Ramos (cell line): ENCODE measurements around the gene NCAM1.

Source experiments
- in situ Hi-C: fragments of 300-500 bp; cut with MboI; formaldehyde crosslinking; loops from one replicate; pipeline ENCODE4 v1.14.3; 2022; ENCODE audit warnings: low sequenced_read_pairs; ENCODE audit not compliant: unreplicated experiment

The NCAM1 gene

GRCh38 chr11:113286509-113287497, 325.6 kb downstream of the NCAM1 start:
- in situ Hi-C loops: loop anchor here (25.0 kb wide), 2 partner anchors 1000 to 1075 kb away; no protein-coding TSS in a partner anchor

GRCh38 chr11:113287801-113288200, 326.6 kb downstream of the NCAM1 start:
- in situ Hi-C loops: loop anchor here (25.0 kb wide), 2 partner anchors 1000 to 1076 kb away; no protein-coding TSS in a partner anchor

DNA sequence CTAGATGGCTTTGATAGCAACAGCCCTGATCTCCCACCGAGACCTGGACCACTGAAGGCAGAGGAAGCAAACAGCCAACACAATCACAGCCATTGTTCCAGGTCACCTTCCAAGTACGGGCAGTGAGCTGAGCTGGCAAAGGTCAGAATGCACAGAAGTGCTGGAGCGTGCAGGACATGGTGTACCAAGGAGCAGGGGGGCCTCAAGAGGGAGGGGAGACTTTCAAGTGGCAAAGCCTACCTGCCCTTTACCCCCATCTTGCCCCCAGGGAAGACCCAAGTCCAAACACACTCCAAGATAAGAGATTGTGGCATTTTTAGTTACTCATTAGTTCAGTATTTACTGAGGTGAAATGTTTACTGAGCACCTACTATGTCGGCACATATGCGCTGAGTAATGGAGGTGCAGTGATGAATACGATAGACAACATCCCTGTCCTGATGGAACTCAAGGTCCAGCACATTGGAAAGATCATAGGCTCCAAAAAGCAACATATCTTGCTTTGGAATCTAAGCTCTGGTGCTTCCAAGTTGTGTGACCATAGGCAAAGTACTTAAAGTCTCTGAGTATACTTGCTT, 327.2 kb downstream of the NCAM1 start:
- in situ Hi-C loops: loop anchor here (25.0 kb wide), 2 partner anchors 1001 to 1076 kb away; no protein-coding TSS in a partner anchor

GRCh38 chr11:113289431-113290187, 328.4 kb downstream of the NCAM1 start:
- in situ Hi-C loops: loop anchor here (10.0 to 25.0 kb wide), 3 partner anchors 705 to 1077 kb away; no protein-coding TSS in a partner anchor

GRCh38 chr11:113293936-113294335, 332.7 kb downstream of the NCAM1 start:
- in situ Hi-C loops: loop anchor here (10.0 to 25.0 kb wide), 3 partner anchors 709 to 1082 kb away; no protein-coding TSS in a partner anchor

- in situ Hi-C loops: loop anchor here (10.0 to 25.0 kb wide), 3 partner anchors 711 to 1084 kb away; no protein-coding TSS in a partner anchor
Measured at GRCh38 chr11:113295993-113296392, 334.8 kb downstream of the NCAM1 start.

GRCh38 chr11:113296447-113297205, 335.4 kb downstream of the NCAM1 start:
- in situ Hi-C loops: loop anchor here (10.0 to 25.0 kb wide), 3 partner anchors 712 to 1084 kb away; no protein-coding TSS in a partner anchor

GRCh38 chr11:113298496-113298895, 337.3 kb downstream of the NCAM1 start:
- in situ Hi-C loops: loop anchor here (10.0 to 25.0 kb wide), 3 partner anchors 714 to 1086 kb away; no protein-coding TSS in a partner anchor

DNA sequence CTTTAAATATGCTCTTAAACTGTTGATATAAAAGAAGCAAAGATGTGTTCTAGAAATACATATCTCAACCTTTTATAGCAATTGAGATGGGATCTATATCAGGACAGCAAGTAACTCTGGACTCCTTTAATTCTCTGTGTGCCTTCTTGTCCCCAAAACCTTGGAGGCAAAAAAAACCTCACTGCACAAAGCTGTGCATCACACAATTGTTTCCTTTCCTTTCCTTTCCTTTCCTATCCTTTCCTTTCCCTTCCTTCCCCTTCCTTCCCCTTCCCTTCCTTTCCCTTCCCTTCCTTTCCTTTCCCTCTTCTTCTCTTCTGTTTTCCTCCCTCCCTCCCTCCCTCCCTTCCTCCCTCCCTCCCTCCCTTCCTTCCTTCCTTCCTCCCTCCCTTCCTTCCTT, 343.7 kb downstream of the NCAM1 start:
- in situ Hi-C loops: loop anchor here (10.0 to 25.0 kb wide), 2 partner anchors 230 to 957 kb away; no protein-coding TSS in a partner anchor

DNA sequence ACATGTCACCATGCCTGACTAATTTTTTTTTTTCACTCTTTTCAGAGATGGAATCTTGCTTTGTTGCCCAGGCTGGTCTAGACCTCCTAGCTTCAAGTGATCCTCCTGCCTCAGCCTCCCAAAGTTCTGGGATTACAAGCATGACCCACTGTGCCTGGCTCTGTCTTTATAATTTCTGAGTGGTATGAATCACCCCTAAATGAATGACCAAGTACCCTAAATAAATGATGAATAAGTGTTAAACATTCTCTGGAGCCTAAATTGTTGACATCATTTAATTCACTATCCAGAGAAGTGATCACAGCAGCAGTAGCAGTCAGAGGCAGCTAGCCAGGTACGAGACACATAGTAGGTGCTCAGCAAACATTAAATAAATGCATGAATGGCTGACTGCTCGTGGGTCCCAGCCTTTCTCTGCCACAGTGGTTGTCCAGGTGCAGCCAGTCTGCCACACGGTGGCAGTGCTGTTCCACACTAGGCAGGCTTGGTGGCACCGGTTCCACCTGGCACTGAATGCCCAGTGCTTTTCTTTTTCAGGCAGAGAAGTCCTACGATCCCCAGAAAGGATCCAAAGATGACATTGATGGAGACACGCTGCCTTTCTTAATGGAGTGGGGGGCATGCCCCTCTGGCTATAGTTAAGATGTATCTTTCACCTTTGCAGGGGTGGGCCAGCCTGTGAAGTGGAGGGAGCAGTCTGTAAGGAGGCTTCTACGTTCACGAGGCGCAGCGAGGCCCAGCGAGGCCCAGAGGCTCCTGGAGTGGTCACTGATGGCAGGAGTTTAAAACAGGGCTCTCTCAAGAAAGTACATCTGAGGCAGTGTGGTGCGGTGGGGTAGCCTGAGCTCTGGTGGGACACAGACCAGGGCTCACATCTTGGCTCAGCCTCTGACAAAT, 344.5 kb downstream of the NCAM1 start:
- in situ Hi-C loops: loop anchor here (10.0 to 25.0 kb wide), 2 partner anchors 229 to 957 kb away; no protein-coding TSS in a partner anchor

DNA sequence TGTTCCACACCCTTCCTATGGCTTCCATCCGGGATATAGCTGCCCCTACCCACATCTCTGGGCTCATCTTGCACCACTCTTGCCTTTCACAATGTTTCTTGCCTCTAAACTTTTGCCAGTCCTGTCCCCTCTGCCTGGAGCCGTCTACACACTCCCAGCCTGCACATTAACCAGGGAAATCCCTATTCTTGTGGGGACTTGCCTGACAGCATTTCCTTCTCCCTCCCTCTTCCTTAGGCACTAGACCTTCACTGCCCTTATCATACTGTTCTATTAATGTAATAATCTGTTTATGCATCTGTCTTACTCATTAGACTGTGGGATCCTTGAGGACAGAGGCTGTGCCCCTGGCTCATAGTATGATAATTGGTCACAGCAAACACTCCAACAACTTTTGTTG, 347.4 kb downstream of the NCAM1 start:
- in situ Hi-C loops: loop anchor here (10.0 to 25.0 kb wide), 2 partner anchors 226 to 954 kb away; no protein-coding TSS in a partner anchor

DNA sequence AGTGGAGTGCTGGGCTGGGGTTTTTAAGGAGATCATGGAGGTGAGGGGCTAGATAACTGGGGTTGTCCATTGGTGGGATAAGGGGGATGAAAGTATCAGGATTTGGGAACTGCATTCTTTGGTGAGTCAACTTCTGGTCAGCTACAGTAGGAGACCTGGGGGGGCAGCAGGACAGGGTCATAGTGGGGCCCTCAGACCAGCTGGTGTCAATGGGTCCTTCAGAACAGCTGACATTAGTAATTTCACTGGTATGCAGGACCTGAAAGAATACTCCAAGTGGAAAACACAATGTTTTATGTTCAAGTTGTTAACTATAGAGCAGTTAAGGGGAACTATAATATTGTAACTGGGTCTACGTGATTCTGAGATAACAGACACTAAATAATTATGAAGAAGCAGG, 350.3 kb downstream of the NCAM1 start:
- in situ Hi-C loops: loop anchor here (25.0 kb wide), 1 partner anchor 951 kb away; no protein-coding TSS in a partner anchor

- in situ Hi-C loops: loop anchor here (25.0 kb wide), 1 partner anchor 949 kb away; no protein-coding TSS in a partner anchor
Measured at GRCh38 chr11:113313601-113314000, 352.4 kb downstream of the NCAM1 start.

DNA sequence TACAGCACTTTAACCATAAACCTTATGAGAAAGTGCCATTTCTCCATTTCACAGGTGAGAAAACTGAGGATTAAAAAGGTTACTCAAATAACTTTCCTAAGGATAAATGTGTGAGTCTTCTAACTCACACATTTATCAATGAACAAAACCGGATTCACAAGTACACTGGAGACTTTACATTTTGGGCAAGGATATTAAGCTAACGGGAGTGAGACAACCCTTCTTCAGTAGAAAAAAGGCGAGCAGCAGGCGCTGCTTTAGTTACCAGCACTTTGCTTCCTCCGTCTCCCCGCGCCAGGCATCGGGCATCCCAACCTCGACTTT, 352.8 kb downstream of the NCAM1 start:
- in situ Hi-C loops: loop anchor here (25.0 kb wide), 1 partner anchor 948 kb away; no protein-coding TSS in a partner anchor

DNA sequence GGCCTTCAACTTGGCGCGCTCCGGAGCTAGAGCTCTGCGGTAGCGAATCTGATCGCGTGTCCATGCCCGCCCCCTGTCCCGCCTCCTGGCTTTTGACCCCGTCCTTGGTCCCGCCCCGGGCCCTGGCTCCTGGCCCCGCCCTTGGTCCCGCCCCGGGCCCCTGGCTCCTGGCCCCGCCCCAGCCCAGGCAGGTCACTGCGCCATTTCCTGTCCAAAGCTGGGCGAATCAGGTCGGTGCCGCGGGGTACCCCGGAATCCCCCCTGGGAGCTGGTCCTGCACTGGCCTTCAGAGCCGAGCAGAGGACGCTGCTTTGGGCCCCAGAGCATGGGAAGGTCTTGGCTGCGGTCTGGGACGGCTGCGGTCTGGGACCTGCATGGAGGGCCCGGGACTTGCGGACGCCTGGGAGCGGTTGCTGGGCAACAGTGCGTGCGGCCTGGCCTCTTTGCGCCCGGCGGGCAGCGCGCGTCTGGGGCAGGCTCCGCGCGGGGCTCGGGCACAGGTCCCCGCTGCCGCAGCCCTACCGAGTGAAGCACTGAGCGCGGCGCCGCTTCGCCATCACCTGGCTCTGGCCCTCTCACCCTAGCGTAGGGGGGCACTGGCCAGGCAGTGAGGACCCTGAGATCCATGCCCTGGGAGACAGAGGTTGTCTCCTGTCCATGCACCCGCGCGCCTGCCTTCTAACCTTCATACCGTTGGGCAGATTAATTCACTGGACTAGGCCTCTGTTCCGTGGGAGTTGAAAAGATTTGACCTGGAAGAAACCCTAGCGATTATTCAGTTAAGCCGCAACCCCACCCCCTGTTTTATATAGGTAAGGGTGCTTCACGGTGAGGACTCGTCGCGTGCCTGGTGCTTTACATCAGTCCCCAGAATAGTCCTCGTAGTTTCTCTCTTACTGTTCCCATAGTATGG, 353.4 kb downstream of the NCAM1 start, which contains the start of gene TTC12:
Gene TTC12 (plus strand): TSS at position 195 of the 913 bp plus-strand sequence. CDS start 1,675 bp downstream, outside the sequence.
- in situ Hi-C loops: loop anchor here (25.0 kb wide), 1 partner anchor 948 kb away; no protein-coding TSS in a partner anchor

DNA sequence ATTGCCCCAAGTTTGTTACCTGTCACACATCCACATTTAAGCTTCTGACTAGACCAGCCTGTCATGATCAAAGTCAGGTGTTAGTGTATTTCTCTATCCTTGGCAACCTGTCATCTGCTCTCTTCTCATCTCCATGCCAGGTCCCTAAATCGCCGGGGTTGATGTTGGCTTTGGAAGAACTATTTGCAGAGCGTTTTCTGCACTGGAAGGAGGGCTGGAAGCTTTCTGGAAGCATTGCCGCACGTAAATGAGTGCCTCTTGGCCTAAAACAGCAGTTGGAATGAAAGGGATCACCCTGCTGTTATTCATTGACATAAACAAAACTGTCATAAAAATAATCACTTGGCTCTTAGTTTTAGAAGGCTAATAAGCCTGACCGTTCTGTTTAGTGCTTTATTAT, 354.6 kb downstream of the NCAM1 start:
- in situ Hi-C loops: loop anchor here (25.0 kb wide), 1 partner anchor 946 kb away; no protein-coding TSS in a partner anchor

DNA sequence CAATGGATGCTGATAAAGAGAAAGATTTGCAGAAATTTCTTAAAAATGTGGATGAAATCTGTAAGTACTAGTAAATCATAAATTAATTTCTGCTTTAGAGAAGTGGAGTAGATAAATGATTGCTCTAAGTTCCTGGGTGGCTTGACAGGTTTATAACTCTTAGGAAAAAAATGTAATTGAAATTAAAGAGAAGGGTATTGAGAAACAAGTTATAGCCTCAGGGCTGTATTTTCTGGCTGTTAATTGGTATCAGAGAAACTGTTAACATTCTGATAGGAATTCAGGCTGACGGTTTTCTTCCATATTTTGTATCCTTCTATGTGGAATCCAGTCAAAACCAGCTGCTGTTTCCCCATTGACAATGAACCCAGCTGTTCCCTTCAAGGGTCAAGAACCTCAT, 355.0 kb downstream of the NCAM1 start:
- in situ Hi-C loops: loop anchor here (25.0 kb wide), 1 partner anchor 946 kb away; no protein-coding TSS in a partner anchor
